Effector CD4-positive, alpha-beta T cell (primary cell): Measurements from ENCODE around the gene SDK2.

Experiments used
- DNase-seq: peaks from one replicate; pipeline ENCODE4 v3.0.0-alpha.2; 2020

SDK2 gene

GRCh38 chr17:73634629-73635028 is 9.6 kb downstream of the SDK2 start:
- DNase-seq: no peak

GRCh38 chr17:73633736-73634135 is 10.5 kb downstream of the SDK2 start:
- DNase-seq: no peak

DNA sequence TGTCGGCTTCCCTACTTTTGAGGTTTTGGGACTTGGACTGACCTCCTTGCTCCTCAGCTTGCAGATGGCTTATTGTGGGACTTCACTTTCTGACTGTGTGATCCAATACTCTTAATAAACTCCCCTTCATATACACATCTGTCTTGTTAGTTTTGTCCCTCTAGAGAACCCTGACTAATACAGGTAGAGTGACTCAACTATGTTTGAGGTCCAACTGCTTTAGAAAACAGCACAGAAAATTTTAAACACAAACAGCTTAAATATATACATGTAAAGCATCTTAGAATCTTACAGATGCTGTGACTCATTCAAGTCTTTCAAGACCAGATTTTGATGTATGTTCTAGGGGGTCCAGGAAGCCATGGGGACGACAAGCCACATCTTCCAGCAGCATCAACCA is 11.7 kb downstream of the SDK2 start:
- DNase-seq: no peak

DNA sequence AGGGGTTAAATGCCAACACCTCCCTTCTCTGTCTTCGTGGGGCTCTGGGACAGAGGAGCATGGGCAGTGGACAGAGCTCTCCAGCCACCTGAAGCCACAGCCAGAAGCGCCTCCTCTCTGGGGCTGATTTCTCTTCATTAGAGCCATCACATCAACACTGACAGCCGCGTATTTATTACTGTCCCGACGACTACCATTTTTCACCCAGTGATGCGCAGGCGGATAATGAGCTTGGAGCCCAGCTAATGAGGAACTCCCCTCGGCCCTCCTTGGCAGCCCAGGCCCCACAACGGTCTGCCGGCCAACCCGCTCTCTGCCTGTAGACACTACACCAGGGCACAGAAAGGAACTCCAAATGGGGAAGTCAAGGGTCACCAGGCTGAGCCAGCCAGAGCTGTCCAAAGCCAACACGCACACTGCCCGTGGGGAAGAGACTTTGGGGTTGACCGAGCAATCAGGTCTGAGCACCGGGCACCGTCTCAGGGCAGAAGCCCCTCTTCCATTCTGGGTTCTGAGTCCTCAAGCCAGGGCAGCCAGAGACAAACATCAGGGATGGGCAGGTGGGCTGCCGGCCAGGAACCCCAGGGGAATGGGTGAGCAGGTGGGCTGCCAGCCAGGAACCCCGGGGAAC is 13.2 kb downstream of the SDK2 start:
- no peak for DNase-seq

DNA sequence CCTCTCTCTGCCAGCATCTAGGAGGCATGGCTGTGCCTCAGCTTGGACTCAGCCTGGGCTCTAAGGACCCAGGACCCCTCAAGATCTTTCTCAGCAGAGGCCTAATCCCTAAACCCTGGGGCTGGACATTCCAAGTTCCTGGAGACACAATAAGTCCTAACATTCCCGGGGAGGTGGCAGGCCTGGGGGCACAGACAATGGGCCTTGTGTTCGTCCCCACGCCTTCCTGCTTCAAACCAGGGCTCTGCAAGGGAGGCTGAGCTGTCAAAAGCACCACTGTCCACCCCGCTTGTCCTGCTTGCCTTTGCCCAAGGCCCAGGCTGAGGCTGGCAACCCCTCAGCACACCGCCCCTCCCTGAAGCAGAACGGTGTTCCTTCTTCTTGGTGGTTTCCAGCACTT is 13.7 kb downstream of the SDK2 start:
- DNase-seq: no peak

DNA sequence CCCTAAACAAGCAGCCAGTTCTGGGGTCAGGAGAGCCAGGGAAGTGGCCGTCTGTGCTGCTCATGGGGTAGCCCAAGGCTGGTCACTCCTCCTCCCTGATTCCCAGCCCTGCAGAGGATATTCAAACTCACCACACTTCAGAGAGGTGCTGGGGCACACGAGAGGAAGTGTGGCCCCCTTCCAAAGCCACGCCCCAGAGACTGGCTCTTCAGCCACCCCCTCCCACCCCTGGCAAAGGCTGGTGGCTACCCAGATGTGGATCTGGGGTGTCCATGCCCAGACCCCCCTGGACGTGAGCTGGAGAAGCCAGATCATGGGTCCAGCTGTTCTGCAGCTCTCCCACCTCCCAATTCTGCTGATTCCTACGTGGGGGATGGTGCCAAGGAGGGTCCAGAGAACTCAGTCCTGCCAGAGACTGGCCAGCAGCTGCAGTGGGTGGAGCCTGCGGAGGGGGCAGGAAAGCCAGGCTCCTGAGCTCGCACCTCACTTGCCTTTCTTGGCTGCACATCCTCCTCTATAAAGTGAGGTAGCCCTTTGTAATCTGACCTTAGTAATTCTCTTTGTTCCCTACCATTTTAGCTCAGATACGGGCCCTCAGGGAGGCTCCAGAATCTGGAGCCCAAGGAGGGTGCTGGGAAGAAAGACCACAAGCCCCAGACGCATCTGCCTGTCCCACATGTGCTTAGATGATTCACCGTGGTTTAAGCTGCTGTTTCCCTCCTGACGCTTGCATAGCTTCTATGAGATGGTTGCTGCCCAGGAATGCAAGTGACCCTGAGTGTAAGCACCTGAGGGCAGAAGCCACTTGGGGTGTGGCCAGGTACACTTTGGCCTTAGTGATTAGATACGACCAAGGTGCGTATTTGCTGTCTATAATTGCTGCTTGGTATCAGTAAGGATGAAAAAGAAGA is 15.3 kb downstream of the SDK2 start:
- DNase-seq: no peak

DNA sequence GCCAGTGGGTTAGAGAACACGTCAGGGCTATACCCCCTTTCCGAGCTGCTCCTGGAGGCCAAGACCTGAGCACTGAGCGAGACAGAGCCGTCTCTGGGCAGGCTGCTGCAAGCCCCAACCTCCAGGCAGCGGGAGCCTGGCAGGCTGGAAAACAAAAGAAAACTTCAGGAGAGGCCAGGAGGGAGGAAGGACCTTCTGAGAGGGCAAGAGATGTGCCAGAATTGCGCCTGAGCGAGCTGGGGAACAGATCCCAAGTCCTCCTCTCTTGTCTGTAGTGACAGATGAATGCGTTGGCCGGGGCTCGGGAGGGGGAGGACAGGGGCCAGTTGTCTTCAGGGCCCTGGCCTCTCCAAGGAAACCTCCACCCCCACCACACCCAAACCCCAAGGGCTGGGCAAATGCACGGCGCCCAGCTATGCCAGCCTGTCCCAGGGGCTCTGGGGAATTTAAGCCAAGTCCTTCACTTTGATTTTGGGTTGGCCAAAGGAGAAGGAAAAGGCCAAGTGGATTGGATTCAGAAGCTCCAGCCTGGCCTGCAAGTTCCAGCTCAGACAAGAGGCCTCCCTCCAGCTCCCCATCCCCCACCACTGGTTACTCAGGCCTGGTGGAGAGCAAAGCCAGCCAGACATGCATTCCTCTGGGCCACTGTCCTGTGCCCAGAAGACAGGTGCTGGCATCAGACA is 18.1 kb downstream of the SDK2 start:
- no peak for DNase-seq

DNA sequence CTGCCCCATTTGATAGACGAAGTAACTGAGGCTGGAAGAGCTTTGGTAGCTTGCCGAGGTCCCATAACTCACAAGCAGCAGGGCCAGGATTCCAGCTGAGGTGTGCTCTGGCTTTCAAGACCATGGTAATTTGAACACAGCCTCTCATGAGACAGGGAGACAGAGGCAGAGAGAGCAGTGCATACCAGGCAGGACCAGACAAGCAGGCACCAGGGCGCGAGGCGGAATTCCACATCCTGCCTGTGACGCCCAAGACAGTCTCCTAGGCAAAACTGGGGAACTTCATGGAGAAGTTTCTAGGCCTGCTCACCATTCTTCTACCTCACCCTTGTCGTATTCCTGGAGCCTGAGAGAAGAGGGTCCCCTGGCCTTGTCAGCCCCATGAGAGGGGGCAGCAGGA is 19.2 kb downstream of the SDK2 start:
- DNase-seq: no peak

DNA sequence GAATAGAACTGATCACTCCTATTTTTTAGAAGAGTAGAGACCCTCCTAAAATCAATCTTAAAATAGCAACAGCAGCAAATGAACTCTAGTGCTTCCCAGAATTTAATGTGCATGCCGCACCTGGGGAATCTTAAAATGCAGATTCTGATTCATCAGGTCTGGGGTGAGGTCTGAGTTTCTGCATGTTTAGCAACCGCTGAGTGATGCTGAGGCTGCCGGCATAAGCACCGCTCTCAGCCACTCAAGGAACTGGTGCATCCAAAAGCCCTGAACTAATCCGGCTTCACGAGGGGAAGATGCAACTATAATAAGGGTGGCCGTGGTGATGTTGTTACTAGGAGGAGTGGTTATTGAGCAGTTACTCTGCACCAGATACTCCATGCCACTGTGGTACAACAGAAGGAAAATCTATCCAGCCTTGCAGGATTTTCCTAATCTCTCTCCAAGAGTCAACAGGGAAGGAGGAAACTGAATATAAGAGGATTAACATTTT is 19.7 kb downstream of the SDK2 start:
- no peak for DNase-seq

- DNase-seq: no peak
Observed at GRCh38 chr17:73623818-73624217, 20.4 kb downstream of the SDK2 start.

- no peak for DNase-seq
Observed at GRCh38 chr17:73623247-73623646, 21.0 kb downstream of the SDK2 start.

DNA sequence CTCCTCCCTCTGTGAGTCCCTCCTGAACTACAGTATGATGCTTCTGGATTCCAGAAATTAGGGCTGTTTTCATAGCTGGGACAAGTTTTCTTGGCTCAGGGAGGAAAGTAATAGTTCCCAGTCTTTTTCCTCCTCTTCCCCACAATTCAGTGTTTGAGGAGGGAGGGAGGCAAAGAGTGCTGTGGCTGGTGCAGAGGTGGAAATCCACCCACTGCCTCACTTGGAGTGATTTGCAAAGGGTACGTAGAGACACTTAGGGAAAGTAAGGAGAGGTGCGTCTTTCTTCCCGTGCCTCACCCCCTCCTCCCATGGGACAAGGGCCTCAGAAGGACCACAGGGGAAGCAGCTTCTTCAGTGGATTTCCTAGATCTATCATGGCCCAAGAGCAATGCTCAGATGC is 21.9 kb downstream of the SDK2 start:
- DNase-seq: no peak

DNA sequence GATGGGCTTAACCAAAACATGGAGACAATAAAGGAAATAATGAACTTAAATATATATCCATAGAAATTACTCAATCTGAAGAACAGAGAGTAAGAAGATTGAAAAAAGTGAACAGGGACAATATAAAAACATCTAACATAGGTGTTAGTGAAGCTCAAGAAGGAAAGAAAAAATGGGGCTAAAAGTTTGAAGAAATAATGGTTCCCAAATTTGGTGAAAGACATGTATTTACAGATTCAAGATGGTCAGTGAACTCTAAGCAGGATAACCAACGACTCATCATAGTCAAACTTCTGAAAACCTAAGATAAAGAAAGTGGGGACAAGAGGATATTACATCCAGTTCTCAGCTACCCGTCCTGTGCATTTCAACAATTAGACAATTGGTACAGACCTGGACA is 22.6 kb downstream of the SDK2 start:
- no peak for DNase-seq

DNA sequence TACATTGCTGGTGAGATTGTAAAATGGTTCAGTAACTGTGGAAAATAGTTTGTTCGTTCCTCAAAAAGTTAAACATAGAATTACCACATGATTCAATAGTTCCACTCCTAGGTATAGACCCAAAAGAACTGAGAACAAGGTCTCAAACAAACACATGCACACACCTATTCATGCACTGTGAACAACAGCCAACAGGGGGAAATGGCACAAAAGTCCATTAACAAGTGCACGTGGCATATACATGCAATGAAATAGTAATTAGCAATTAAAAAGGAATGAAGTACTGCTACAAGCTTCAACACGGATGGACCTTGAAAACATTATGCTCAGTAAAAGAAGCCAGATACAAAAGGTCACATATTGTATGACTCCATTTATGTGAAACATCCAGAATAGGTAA is 23.8 kb downstream of the SDK2 start:
- DNase-seq: no peak

DNA sequence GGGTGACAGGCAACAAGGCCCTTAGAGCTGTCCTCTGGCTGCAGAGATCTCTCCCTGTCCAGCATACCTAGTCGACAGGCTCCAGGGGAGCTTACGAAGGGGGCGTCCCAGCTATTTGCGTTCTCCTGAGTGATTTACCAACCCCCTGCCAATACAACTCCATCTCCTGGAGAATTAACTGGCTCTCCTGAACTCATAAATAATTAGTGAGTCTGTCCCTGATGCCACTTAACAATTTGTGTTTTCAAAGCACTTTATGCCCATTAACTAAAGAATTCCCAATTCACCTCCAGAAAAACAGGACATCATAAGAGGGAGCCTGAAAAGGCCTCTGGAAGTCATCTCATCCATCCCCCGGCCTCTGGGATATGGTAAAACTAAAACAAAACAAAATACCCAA is 26.7 kb downstream of the SDK2 start:
- no peak for DNase-seq

DNA sequence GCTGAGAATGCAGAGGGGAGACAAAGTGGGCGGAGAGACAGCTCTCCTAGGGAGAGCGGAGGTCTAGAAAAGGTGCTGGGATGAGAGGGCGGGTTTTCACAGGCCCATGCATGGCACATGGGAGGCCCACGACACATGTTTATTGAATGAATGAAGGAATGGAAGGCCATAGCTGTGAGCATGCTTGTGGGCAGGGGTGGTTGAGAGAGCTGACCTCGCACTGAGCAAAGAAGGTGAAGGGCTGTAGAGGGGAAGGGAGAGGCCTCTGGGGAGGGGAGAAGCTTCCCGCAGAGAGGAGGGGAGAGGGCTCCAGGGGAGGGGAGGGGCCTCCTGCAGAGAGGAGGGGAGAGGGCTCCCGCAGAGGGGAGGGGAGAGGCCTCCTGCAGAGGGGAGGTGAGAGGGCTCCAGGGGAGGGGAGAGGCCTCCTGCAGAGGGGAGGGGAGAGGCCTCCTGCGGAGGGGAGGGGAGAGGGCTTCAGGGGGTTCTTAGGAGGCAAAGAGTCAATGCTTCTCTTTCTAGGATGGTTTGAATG is 27.3 kb downstream of the SDK2 start:
- DNase-seq: no peak

- no peak for DNase-seq
Observed at GRCh38 chr17:73616120-73616872, 27.9 kb downstream of the SDK2 start.

GRCh38 chr17:73614256-73614655 is 30.0 kb downstream of the SDK2 start:
- DNase-seq: no peak

DNA sequence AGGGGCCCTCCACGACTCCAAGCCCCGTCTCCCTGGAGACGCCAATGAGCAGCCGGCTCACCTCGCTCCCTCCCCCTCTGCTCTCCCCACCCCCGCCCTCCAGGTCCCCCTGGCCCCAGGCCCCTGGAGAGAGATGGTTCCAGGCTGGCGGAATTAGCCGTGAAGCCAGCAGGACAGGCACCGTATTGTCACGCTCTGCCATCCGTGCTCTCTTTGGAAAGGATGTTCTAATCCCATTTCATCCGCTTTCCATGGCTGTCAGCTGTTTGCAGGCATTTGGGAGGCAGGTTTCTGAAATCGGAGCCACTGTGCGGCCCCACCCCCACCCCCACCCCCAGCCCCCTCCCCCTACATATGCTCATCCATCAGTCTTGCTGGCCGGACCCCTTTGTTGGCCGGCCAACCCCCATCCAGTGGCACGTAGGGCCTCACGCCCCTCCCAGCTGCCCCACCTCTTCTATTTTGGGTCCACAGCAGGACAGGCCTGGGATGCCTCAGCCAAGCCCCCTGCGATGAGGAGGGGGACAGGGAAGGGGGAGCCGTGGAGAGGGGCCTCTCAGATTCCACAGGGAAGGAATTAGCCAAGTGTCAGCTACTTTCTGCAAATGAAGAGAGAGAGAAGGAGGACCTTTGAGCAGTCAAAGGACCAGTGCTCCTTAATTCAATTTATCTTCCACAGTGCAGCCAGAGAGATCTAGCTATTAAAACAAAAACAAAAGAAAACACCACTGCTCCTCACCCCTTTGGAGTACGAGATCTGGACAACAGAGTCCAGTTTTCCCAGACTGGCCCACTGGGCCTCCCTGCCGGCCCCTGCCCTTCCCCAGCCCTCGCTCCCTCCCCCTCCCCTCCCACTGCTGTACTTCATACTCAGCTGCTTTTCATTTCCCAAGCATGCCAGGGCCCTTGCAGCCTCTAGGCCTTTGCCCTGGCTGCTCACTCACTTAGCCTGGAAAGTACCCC is 30.7 kb downstream of the SDK2 start:
- DNase-seq: no peak

DNA sequence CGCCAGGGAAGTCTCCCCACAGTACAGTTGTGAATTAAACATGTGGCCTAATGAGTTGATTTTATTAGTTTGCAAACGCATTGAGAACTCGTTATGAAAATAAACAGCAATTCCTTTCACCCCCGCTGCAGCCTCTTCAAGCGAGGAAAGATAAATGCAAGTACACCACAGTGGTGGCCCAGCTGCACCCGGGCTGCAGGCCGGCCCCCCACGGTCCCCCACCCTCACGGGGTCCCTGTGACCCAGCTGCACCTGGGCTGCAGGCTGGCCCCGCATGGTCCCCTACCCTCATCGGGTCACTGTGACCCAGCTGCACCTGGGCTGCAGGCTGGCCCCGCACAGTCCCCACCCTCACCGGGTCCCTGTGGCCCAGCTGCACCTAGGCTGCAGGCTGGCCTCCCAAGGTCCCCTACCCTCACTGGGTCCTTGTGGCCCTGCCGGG is 32.2 kb downstream of the SDK2 start:
- DNase-seq: no peak

GRCh38 chr17:73611630-73612029 is 32.6 kb downstream of the SDK2 start:
- no peak for DNase-seq
